HG03103 (cell line): ENCODE data around the gene HBM.
"Not testable (repeated sequence)": the region's sequence is repeated elsewhere in the genome, so short reads cannot be mapped to it uniquely, and the experiment has no call there.

Source experiments
- ATAC-seq: cut with Tn5 transposase; IDR thresholded peaks from one replicate; pipeline ENCODE4 v1.9.1; 2021; ENCODE audit warnings: low read depth; ENCODE audit not compliant: unreplicated experiment

Gene HBM

GRCh38 chr16:167122-167690 is 1.4 kb downstream of the HBM start:
- no peak for ATAC-seq

GRCh38 chr16:168424-168823 is 2.6 kb downstream of the HBM start:
- ATAC-seq = no peak

GRCh38 chr16:169014-169413 is 3.2 kb downstream of the HBM start:
- ATAC-seq = no peak

GRCh38 chr16:170088-170507 is 4.3 kb downstream of the HBM start:
- not testable (repeated sequence) for ATAC-seq

- no peak for ATAC-seq
Observed at GRCh38 chr16:170788-171187, 5.0 kb downstream of the HBM start.

GRCh38 chr16:172374-172941 is 6.7 kb downstream of the HBM start, which contains the start of gene HBA2:
HBA2 (plus strand) TSS chr16:172876; CDS start chr16:172913, 37 bp downstream.
- not testable (repeated sequence) for ATAC-seq

- ATAC-seq = not testable (repeated sequence)
Observed at GRCh38 chr16:173211-173854, 7.6 kb downstream of the HBM start.

- not testable (repeated sequence) for ATAC-seq
Observed at GRCh38 chr16:173928-174769, 8.4 kb downstream of the HBM start.

- ATAC-seq = no peak
Observed at GRCh38 chr16:175011-175949, 9.5 kb downstream of the HBM start.

GRCh38 chr16:176006-176405 is 10.2 kb downstream of the HBM start:
- not testable (repeated sequence) for ATAC-seq

- ATAC-seq = not testable (repeated sequence)
Observed at GRCh38 chr16:176477-177382, 11.0 kb downstream of the HBM start, which contains the start of gene HBA1. HBA1 (plus strand) TSS chr16:176680; CDS start chr16:176717, 37 bp downstream.

GRCh38 chr16:177394-177822 is 11.6 kb downstream of the HBM start:
- no peak for ATAC-seq

- no peak for ATAC-seq
Observed at GRCh38 chr16:177981-178667, 12.3 kb downstream of the HBM start.

- no peak for ATAC-seq
Observed at GRCh38 chr16:178668-179015, 12.9 kb downstream of the HBM start.

GRCh38 chr16:179211-180092 is 13.7 kb downstream of the HBM start:
- ATAC-seq = no peak

- no peak for ATAC-seq
Observed at GRCh38 chr16:180101-180675, 14.4 kb downstream of the HBM start, which contains the start of gene HBQ1. HBQ1 (plus strand) TSS chr16:180459; CDS start chr16:180487, 28 bp downstream.
